Spleen (tissue), 11 donors: ENCODE data around the gene STX8. TPM values are rescaled to one million over a fixed set of nuclear protein-coding genes. Genes with fewer than 3 reads are reported as not detected.
"Not testable (repeated sequence)": the region's sequence is repeated elsewhere in the genome, so short reads cannot be mapped to it uniquely, and the experiment has no call there.

Experiments used
- DNase-seq: peaks from one replicate; pipeline ENCODE4 v3.0.0-alpha.2; 2020
- H3K27ac ChIP-seq, 8 donors: fragments of 200-600 bp; sonication (generic) in 7 of 8; 1 replicate in 4 of 8; 2 replicates in 4 of 8; pipeline versions ENCODE4 v1.5.0 to v1.8.0; 2016 to 2021; ENCODE audit warnings: inconsistent platforms in 4 of 8, mild to moderate bottlenecking in 4 of 8, moderate library complexity in 1 of 8
- H3K27me3 ChIP-seq, 7 donors: fragments of 200-600 bp; sonication (generic) in 6 of 7; replicated peaks in 1 of 7; 1 replicate in 4 of 7; 2 replicates in 3 of 7; pipeline versions ENCODE4 v1.5.0 to v1.8.0; 2016 to 2021; ENCODE audit warnings: inconsistent platforms in 3 of 7, mild to moderate bottlenecking in 1 of 7
- H3K36me3 ChIP-seq, 6 donors: fragments of 200-600 bp; sonication (generic) in 5 of 6; 1 replicate in 4 of 6; 2 replicates in 2 of 6; pipeline versions ENCODE4 v1.5.0 to v1.8.0; 2016 to 2021; ENCODE audit warnings: inconsistent platforms in 2 of 6
- H3K4me1 ChIP-seq, 6 donors: fragments of 200-600 bp; sonication (generic) in 5 of 6; 1 replicate in 3 of 6; 2 replicates in 3 of 6; pipeline versions ENCODE4 v1.5.0 to v1.8.0; 2016 to 2021; ENCODE audit warnings: inconsistent platforms in 3 of 6
- H3K4me3 ChIP-seq, 8 donors: fragments of 200-600 bp; sonication (generic) in 7 of 8; 1 replicate in 4 of 8; 2 replicates in 4 of 8; pipeline versions ENCODE4 v1.5.0 to v1.8.0; 2016 to 2021; ENCODE audit warnings: inconsistent platforms in 4 of 8, mild to moderate bottlenecking in 4 of 8, moderate library complexity in 2 of 8
- H3K9me3 ChIP-seq, 8 donors: fragments of 200-600 bp; sonication (generic) in 7 of 8; 1 replicate in 4 of 8; 2 replicates in 4 of 8; pipeline versions ENCODE4 v1.5.0 to v1.8.0; 2016 to 2021; ENCODE audit warnings: inconsistent platforms in 4 of 8
- CTCF ChIP-seq, 11 experiments: fragments of 200-600 bp in 7 of 11; fragments of 450-650 bp in 4 of 11; sonication (generic) in 4 of 11; IDR thresholded peaks in 8 of 11; conservative IDR thresholded peaks in 3 of 11; 1 replicate in 7 of 11; 2 replicates in 4 of 11; pipeline versions ENCODE4 v1.4.0 to v1.8.0; 2016 to 2021; ENCODE audit warnings: antibody characterized with exemption in 11 of 11, inconsistent platforms in 4 of 11, mild to moderate bottlenecking in 1 of 11
- POLR2A ChIP-seq, 3 donors: fragments of 450-650 bp; IDR thresholded peaks; one replicate each; pipeline ENCODE4 v1.5.1; 2017; ENCODE audit warnings: antibody characterized with exemption in 3 of 3, mild to moderate bottlenecking in 1 of 3
- POLR2AphosphoS5 ChIP-seq, 3 donors: sonication (generic); formaldehyde crosslinking; IDR thresholded peaks; one replicate each; pipeline ENCODE4 v1.5.1; 2017; ENCODE audit warnings: antibody characterized with exemption in 3 of 3
- WGBS, 5 donors: extraction: QIAGEN DNeasy Blood & Tissue Kit in 3 of 5; methylation state at CpG; one replicate each; pipeline versions ENCODE4 v1.1.5 to v1.1.7; 2013 to 2018; 5-methylcytosine and 5-hydroxymethylcytosine counted together
- intact Hi-C: fragments of 100-400 bp; cut with DNase I; formaldehyde crosslinking; loops from one replicate; pipeline ENCODE4 v1.15.0; 2023; ENCODE audit warnings: low total_unique reads
- polyA plus RNA-seq, 3 donors: library from polyadenylated mRNA; stranded (reverse); fragments of 200-250 nt; gene quantifications; one replicate each; pipeline ENCODE4 v1.2.1, GENCODE V29; 2013
- total RNA-seq, 7 donors: library from RNA; depleted of rRNA in 3 of 7; stranded (reverse); fragments of >200 nt in 3 of 7; fragmentation: NEBNext Ultra II Directional in 4 of 7; extraction: Animal tissue kit (Norgen Biotek cat#: 25700) in 4 of 7; gene quantifications; one replicate each; pipeline versions ENCODE4 v1.1.0 to v1.2.1, GENCODE V29; 2016 to 2021
- donor health status: healthy with polysubstance abuse.
- donor health status: DM: no; HTN: no; CAD: no; lungs with moderate emphysema.
- donor health status: DM: no; HTN: no; CAD: no.
- donor health status: Bipolar disorder and iron deficiency.
- donor health status: healthy.
- donor health status: DM: no; HTN: no; CAD: no.
- donor health status: DM: yes; HTN: yes; CAD: no.

Gene STX8
- total and polyA plus RNA-seq, 10 donors: 37.3 to 59.8 (median 48.9) TPM

- H3K4me3 ChIP-seq: no peak overlapping the region
- no peak for TF ChIP-seq POLR2AphosphoS5 (IDR thresholded peaks at IDR 0.05)
- TF ChIP-seq POLR2A (IDR thresholded peaks at IDR 0.05): no peak
- TF ChIP-seq CTCF (IDR thresholded peaks at IDR 0.05 in 8 of 11, conservative IDR thresholded peaks at IDR 0.05 in 3 of 11): no peak
- no peak for DNase-seq
- peaks cover 0 to 18% (median 10%) of the 10 kb centered on the region in 6 donors for H3K4me1 ChIP-seq
- H3K27me3 ChIP-seq: no peaks in the 10 kb centered on the region
- WGBS, 5 donors: 77 to 91% (median 89%) methylated on average over 13 of the region's 13 CpGs
- no peaks in the 10 kb centered on the region for H3K9me3 ChIP-seq
- intact Hi-C loops: no loop called here
- H3K27ac ChIP-seq: no peak overlapping the region
- no peaks in the 10 kb centered on the region for H3K36me3 ChIP-seq
Measured at GRCh38 chr17:9360677-9361081, 214.9 kb downstream of the STX8 start.

GRCh38 chr17:9356488-9356911 lies 219.1 kb downstream of the STX8 start:
- Histone ChIP-seq H3K9me3 (no peaks in the 10 kb centered on the region), H3K36me3 (no peaks in the 10 kb centered on the region), H3K4me3 (no peak overlapping the region), H3K27me3 (no peaks in the 10 kb centered on the region), H3K27ac (peak overlapping the region in 1 of 8 donors; percentile 14), H3K4me1 (peaks cover 0 to 19% (median 10%) of the 10 kb centered on the region in 6 donors)
- WGBS, 5 donors: 49 to 62% (median 58%) methylated on average over 3 of the region's 3 CpGs
- intact Hi-C loops: no loop called here
- TF ChIP-seq POLR2A (IDR thresholded peaks at IDR 0.05): no peak
- TF ChIP-seq CTCF (IDR thresholded peaks at IDR 0.05 in 8 of 11, conservative IDR thresholded peaks at IDR 0.05 in 3 of 11): no peak
- peak in 1 of 3 donors; percentile 13 for TF ChIP-seq POLR2AphosphoS5 (IDR thresholded peaks at IDR 0.05)
- no peak for DNase-seq

- Histone ChIP-seq H3K27ac (no peak overlapping the region), H3K27me3 (no peaks in the 10 kb centered on the region), H3K9me3 (no peaks in the 10 kb centered on the region), H3K4me1 (peaks cover 0 to 19% (median 10%) of the 10 kb centered on the region in 6 donors), H3K36me3 (no peaks in the 10 kb centered on the region), H3K4me3 (no peak overlapping the region)
- WGBS, 5 donors: 80 to 89% (median 81%) methylated on average over 3 of the region's 3 CpGs
- DNase-seq: no peak
- TF ChIP-seq CTCF (IDR thresholded peaks at IDR 0.05 in 8 of 11, conservative IDR thresholded peaks at IDR 0.05 in 3 of 11) (no peak), POLR2A (IDR thresholded peaks at IDR 0.05) (no peak), POLR2AphosphoS5 (IDR thresholded peaks at IDR 0.05) (no peak)
- intact Hi-C loops: no loop called here
Measured at GRCh38 chr17:9355846-9356245, 219.8 kb downstream of the STX8 start.

GRCh38 chr17:9355231-9355630 lies 220.4 kb downstream of the STX8 start:
- 92 to 100% (median 97%) methylated on average over 6 to 10 of the region's 10 CpGs for WGBS, 5 donors
- H3K9me3 ChIP-seq, H3K27ac ChIP-seq, H3K4me3 ChIP-seq, H3K27me3 ChIP-seq, intact Hi-C loops, H3K36me3 ChIP-seq, DNase-seq: not testable (repeated sequence)
- peaks cover 0 to 19% (median 10%) of the 10 kb centered on the region in 6 donors for H3K4me1 ChIP-seq

- no peak for DNase-seq
- Histone ChIP-seq H3K4me1 (peaks cover 0 to 3% (median 0%) of the 10 kb centered on the region in 6 donors), H3K36me3 (no peaks in the 10 kb centered on the region), H3K27me3 (no peaks in the 10 kb centered on the region), H3K27ac (no peak overlapping the region), H3K4me3 (no peak overlapping the region), H3K9me3 (no peaks in the 10 kb centered on the region)
- intact Hi-C loops: no loop called here
- TF ChIP-seq POLR2AphosphoS5 (IDR thresholded peaks at IDR 0.05) (no peak), POLR2A (IDR thresholded peaks at IDR 0.05) (no peak), CTCF (IDR thresholded peaks at IDR 0.05 in 8 of 11, conservative IDR thresholded peaks at IDR 0.05 in 3 of 11) (no peak)
- WGBS, 5 donors: 69 to 90% (median 71%) methylated on average over 6 of the region's 6 CpGs
Measured at GRCh38 chr17:9350080-9350479, 225.5 kb downstream of the STX8 start.
